ENCODE measurements around the gene FAM118A. TPM values are rescaled to one million over a fixed set of nuclear protein-coding genes. Genes with fewer than 3 reads are reported as not detected.

Gene FAM118A
- total RNA-seq, 3 donors from 2014 or later, result 33.8 to 104 (median 55.4) TPM

DNA sequence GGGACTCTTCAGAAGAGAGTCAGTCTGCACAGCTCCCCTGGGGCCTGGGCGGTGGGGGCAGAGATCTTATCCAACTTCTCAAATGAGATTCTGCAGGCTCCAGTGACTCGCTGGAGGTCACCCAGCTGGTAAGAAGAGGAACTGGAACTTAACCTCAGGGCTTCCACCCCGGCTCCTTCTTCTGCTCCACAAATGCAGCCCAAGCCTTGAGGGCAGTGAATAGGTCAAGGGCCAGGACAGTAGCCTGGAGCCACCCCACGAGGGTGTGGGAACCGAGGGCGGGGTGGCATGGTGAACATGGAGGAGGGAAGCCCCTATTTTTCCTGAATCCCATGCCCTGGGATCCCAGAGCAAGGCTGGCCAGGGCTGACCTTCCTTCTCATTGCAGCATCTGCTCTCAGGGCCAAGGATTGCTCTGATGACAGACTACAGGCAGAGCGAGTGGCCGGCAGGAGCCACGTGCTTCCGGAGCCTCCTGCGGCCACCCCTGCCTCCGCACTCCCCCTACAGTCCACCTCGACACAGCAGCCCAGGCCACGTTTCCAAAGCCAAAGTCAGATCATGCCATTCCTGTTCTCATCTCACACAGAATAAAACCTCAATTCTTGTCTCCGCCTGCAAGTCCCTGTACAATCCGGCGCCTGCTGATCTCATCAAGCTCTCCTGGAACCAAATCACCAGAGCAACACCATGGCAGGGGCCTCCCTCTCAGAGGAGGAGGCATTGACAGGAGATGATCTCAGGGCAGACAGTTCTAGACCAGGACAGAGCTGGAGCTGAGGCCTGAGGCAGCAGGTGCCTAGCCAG, 46.1 kb upstream of the FAM118A start:
- H3K27ac ChIP-seq, result peak overlapping the region; percentile 25 to 58

DNA sequence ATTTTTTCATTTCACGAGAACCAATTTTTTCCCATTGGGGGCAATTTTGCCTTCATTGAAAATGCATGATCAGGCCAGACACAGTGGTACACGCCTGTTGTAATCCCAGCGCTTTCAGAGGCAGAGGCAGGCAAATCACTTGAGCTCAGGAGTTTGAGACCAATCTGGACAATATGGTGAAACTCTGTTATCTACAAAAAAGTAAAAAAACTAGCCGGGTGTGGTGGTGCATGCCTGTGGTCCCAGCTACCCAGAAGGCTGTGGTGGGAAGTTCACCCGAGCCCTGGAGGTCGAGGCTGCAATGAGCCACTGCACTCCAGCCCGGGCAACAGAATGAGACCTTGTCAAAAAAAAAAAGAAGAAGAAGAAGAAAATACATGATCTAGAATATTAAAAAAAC, 44.2 kb upstream of the FAM118A start:
- DNase-seq (ENCODE audit: low spot score in 2 of 2), result no peak
- Histone ChIP-seq H3K27ac (no peak overlapping the region), H3K27me3 (no peaks in the 10 kb centered on the region), H3K4me3 (no peak overlapping the region), H3K36me3 (no peaks in the 10 kb centered on the region), H3K4me1 (peaks cover 0 to 7% of the 10 kb centered on the region in 2 donors), H3K9me3 (no peaks in the 10 kb centered on the region)
- TF ChIP-seq POLR2AphosphoS5 (IDR thresholded peaks at IDR 0.05) (no peak), CTCF (IDR thresholded peaks at IDR 0.05) (no peak), POLR2A (IDR thresholded peaks at IDR 0.05) (no peak)
- intact Hi-C loops (cut with DNase I; ENCODE audit: low total_unique reads), result loop anchor here (5.0 kb wide), 1 partner anchor 167 kb away; no protein-coding TSS in a partner anchor

More for the DNA sequence above, 46.1 kb upstream of the FAM118A start:
- H3K4me3 ChIP-seq, result no peak overlapping the region
- H3K36me3 ChIP-seq, result no peaks in the 10 kb centered on the region
- intact Hi-C loops (cut with DNase I; ENCODE audit: low total_unique reads), result no loop called here
- H3K4me1 ChIP-seq, result no peaks in the 10 kb centered on the region
- no peaks in the 10 kb centered on the region for H3K9me3 ChIP-seq
- H3K27me3 ChIP-seq, result no peaks in the 10 kb centered on the region
- peak; percentile 32 to 65 (median 49) for TF ChIP-seq POLR2AphosphoS5 (IDR thresholded peaks at IDR 0.05)
- TF ChIP-seq POLR2A (IDR thresholded peaks at IDR 0.05), result no peak
- peak; percentile 36 to 68 (median 59) for TF ChIP-seq CTCF (IDR thresholded peaks at IDR 0.05)
- DNase-seq (ENCODE audit: low spot score in 2 of 2), result peak; percentile 64 to 66

DNA sequence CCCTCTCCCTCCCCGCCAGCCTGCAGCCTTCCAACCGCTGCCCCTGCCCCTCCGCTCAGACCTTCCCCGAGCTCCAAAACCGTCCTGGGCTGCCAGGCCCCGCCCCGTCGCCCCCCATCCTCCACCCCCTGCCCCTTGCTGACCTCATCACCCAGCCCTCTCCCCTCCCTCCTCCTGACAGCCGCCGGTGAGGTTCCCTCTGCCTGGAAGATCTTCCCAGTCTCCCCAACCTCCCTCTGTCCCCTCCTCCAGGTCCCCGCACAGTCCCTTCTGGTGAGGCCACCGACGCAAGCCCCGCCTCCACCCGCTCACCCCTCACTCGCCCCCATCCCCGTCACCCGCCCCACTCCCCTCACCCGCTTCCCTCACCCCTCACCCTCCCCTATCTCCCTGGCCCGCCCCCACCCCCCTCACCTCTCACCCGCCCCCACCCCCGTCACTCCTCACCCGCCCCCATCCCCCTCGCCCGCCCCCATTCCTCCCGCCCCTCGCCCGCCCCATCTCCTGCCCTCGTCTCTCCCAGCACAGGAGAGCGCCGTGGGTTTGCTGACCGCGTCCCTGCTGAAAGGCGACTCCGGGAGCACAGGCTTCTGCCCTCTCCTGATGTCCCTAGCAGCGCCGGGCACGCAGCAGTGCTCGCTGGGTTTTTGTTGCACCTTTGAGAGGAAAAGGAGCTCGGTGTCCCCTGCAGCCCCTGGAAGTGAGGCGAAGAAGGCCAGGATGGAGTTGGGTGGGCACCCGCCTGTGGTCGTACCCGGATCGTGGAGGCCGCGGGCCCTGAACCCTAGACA, 41.4 kb upstream of the FAM118A start:
- Histone ChIP-seq H3K9me3 (no peaks in the 10 kb centered on the region), H3K4me3 (peak overlapping the region; percentile 43 to 74 (median 59)), H3K27ac (peak overlapping the region in 1 of 2 donors; percentile 60), H3K4me1 (peaks cover 0 to 7% of the 10 kb centered on the region in 2 donors), H3K27me3 (no peaks in the 10 kb centered on the region), H3K36me3 (no peaks in the 10 kb centered on the region)
- intact Hi-C loops (cut with DNase I; ENCODE audit: low total_unique reads), result loop anchor here (5.0 kb wide), 1 partner anchor 164 kb away; no protein-coding TSS in a partner anchor
- DNase-seq (ENCODE audit: low spot score in 2 of 2), result no peak
- TF ChIP-seq POLR2A (IDR thresholded peaks at IDR 0.05), result no peak
- TF ChIP-seq POLR2AphosphoS5 (IDR thresholded peaks at IDR 0.05), result no peak
- TF ChIP-seq CTCF (IDR thresholded peaks at IDR 0.05), result no peak

- H3K27me3 ChIP-seq, result no peaks in the 10 kb centered on the region
- peak overlapping the region; percentile 30 to 68 for H3K27ac ChIP-seq
- intact Hi-C loops (cut with DNase I; ENCODE audit: low total_unique reads), result loop anchor here (1.0 to 5.0 kb wide), 2 partner anchors 39 to 163 kb away; no protein-coding TSS in a partner anchor
- H3K36me3 ChIP-seq, result no peaks in the 10 kb centered on the region
- peaks cover 0 to 7% of the 10 kb centered on the region in 2 donors for H3K4me1 ChIP-seq
- H3K9me3 ChIP-seq, result no peaks in the 10 kb centered on the region
- DNase-seq (ENCODE audit: low spot score in 2 of 2), result peak; percentile 71 to 81
- TF ChIP-seq POLR2A (IDR thresholded peaks at IDR 0.05), result no peak
- TF ChIP-seq POLR2AphosphoS5 (IDR thresholded peaks at IDR 0.05), result peak in 2 of 3 donors; percentile 9 to 62
- peak; percentile 67 to 91 (median 81) for TF ChIP-seq CTCF (IDR thresholded peaks at IDR 0.05)
- H3K4me3 ChIP-seq, result peak overlapping the region; percentile 43 to 74 (median 59)
Observed at GRCh38 chr22:45268958-45269844, 40.5 kb upstream of the FAM118A start.

Measured in breast epithelium (tissue), 4 donors.